Activated naive CD8-positive, alpha-beta T cell treated with anti-CD3 and anti-CD28 coated beads, Interleukin-2, amount 50 U/mL, for 24 hours (primary cell): ENCODE results near the gene HPS1.

ENCODE experiments used
- ATAC-seq: fragments of 150-1000 bp; cut with Tn5 transposase; one replicate; pipeline ENCODE4 v1.10.0; 2021
- DNase-seq: peaks from one replicate; pipeline ENCODE4 v3.0.0; 2021
- H3K27ac Mint-ChIP-seq: one replicate; pipeline ENCODE4 v1.8.0; 2021; ENCODE audit warnings: mild to moderate bottlenecking, mixed read lengths
- H3K27me3 Mint-ChIP-seq: one replicate; pipeline ENCODE4 v1.8.0; 2021; ENCODE audit warnings: mixed read lengths
- H3K36me3 Mint-ChIP-seq: one replicate; pipeline ENCODE4 v1.8.0; 2021; ENCODE audit warnings: low read depth, mixed read lengths
- H3K4me1 Mint-ChIP-seq: one replicate; pipeline ENCODE4 v1.8.0; 2021; ENCODE audit warnings: mixed read lengths
- H3K4me3 Mint-ChIP-seq: one replicate; pipeline ENCODE4 v1.8.0; 2021; ENCODE audit warnings: mild to moderate bottlenecking, moderate library complexity, mixed read lengths
- H3K9me3 Mint-ChIP-seq: one replicate; pipeline ENCODE4 v1.8.0; 2021; ENCODE audit warnings: mixed read lengths

Gene HPS1

DNA sequence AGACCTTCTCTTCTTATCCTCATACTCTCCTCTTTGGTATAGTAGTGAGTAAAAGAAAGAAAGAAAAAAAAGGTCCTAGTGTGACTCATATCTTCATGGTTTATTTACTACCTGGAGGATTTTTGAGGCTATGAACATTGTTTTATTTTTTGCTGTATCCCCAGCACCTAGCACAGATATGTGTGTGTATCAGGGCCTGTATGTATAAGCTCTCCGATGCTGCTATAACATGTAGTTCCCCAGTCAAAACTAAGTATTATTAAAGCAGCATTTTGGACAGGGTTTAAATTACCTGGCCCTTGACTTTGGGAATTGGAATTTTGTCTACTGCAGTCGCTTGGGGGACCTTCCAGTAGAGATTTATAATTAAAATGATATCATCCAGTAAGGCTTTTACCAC lies 78.1 kb downstream of the HPS1 start:
- H3K9me3 Mint-ChIP-seq = no peaks in the 10 kb centered on the region
- H3K27me3 Mint-ChIP-seq = peaks cover 3% of the 10 kb centered on the region
- no peak overlapping the region for H3K4me3 Mint-ChIP-seq
- no peak for ATAC-seq
- H3K4me1 Mint-ChIP-seq = peaks cover 3% of the 10 kb centered on the region
- H3K36me3 Mint-ChIP-seq = no peaks in the 10 kb centered on the region
- no peak for DNase-seq
- H3K27ac Mint-ChIP-seq = no peak overlapping the region

DNA sequence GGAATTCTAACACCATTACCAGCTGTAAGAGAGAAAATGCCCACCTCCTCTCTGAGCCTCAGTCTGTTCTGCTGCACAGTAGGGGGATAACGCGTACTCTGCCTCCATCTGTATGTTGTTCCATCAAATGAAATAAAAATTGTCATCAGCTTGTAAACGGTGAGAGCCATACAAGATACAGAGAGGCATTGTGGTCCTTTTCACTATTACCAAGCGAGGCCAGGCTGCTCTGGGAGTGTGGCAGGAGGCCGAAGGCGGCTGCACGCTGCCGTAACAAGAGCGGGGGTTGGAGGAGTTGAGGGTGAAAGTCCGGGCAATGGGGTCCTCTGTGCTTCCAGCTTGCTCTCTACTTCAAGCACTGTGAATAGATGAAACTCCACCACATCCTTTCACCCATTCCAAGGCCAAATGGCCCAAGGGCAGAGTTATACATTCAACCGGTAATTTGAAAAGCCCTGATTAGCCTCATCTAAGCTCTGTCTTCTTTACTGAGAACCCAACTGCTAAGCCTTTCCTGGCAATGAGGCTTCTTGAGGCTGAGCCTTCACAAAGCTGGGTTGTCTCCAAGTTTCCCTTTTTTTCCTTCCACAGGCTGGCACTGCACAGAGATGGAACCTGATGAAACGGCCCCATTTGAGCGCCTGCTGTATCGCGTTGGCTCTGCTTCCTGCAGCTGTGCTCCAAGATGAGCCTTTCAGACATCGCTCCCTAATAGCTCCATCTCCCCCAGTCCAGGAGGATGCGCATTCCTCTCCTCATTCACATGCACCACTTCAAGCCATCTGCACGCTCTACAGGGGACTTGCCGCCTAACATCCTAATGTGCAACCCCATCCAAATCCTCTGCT lies 78.9 kb downstream of the HPS1 start:
- Mint-ChIP-seq H3K27me3 (peaks cover 3% of the 10 kb centered on the region), H3K36me3 (no peaks in the 10 kb centered on the region), H3K9me3 (no peaks in the 10 kb centered on the region), H3K4me1 (peaks cover 3% of the 10 kb centered on the region), H3K4me3 (no peak overlapping the region), H3K27ac (no peak overlapping the region)
- ATAC-seq (no peak), DNase-seq (no peak)
